Stimulated activated naive CD8-positive, alpha-beta T cell treated with anti-CD3 and anti-CD28 coated beads, Interleukin-15, Interleukin-2, amounts not matched to agents 100 U/mL and 50 U/mL, for 24 hours (primary cell): ENCODE results near the gene CELSR1.
"Not testable (repeated sequence)": the region's sequence is repeated elsewhere in the genome, so short reads cannot be mapped to it uniquely, and the experiment has no call there.

ENCODE experiments used
- ATAC-seq: fragments of 150-1000 bp; cut with Tn5 transposase; one replicate; pipeline ENCODE4 v1.10.0; 2021
- DNase-seq: peaks from one replicate; pipeline ENCODE4 v3.0.0; 2021

CELSR1 gene

GRCh38 chr22:46481386-46481785, 56.0 kb downstream of the CELSR1 start:
- DNase-seq (no peak), ATAC-seq (no peak)

DNA sequence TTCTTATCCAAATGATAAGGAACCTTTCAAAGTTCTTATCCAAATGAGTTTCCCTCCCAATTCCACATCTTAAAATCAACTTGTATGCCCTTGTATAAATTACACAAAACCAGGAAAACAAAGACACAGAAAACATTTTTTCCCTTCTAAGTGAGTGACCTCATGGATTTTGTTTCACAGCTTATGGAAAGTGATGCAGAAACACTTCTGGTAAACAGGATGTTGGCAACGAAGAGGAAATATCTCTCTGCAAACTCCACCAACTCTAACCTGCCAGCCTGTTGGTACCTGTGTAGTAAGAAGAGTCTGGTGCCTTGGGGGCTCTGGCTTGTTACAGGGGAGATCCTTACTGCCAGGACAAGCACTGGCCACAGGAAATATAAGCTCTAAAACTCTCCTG, 57.0 kb downstream of the CELSR1 start:
- ATAC-seq (no peak), DNase-seq (no peak)

DNA sequence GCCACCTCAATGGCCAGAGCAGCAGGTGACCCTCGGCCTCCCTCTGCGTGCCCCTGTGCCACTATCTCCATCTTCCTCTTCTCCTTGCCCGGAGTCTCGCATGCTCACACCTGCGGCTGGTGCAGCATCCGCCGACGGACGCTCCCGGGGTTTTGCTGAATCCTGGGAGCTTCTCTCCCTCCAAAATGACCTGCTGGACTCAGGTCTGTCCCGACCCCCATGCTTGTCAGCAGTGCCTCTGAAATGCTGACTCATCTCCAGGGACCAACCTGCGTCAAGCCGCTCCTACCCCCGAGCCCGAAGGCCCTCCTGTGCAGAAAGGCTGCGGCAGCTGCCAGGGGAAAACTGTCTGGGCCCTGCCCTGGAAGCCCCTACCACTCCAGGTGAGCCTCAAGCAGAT, 58.4 kb downstream of the CELSR1 start:
- ATAC-seq = no peak
- DNase-seq = no peak

DNA sequence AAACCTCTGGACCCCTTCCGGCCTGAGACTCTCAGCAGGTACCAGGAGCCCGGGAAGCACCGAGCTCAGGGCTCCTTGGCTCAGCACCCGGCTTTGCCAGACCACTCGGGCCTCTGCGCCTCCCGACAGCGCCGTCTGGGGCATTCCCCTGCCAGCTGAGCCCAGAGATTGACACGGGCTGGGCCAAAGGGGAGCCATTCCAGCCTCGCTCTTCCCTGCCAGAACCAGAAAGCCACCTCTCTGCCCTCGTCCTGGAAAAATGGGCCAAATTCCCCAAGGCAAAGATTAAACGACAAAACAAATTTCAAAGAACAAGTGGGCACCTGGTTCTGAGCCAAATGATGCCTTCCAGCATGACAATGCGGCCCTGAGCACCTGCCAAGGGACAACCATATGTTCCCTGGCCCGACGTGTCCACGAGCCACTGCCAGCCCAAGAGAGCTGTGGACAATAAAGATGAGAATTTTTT, 59.3 kb downstream of the CELSR1 start:
- DNase-seq (no peak), ATAC-seq (no peak)

DNA sequence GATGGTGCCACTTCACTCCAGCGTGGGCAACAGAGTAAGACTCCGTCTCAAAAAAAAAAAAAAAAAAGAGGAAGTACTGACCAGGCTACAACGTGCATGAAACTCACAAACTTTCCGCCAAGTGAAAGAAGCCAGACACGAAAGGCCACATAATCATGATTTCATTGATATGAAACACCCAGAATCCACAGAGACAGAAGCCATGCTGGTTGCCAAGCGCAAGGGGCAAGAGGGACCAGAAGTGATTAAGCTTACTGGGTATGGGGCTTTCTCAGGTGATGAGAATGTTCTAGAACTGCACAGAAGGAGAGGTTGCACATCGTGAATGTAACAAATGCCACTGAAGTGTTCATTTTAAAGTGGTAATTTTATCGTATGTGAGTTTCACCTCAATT, 60.9 kb downstream of the CELSR1 start:
- no peak for ATAC-seq
- no peak for DNase-seq

GRCh38 chr22:46473896-46474557, 63.4 kb downstream of the CELSR1 start:
- no peak for DNase-seq
- ATAC-seq = no peak

- DNase-seq (no peak), ATAC-seq (no peak)
Observed at GRCh38 chr22:46473021-46473779, 64.2 kb downstream of the CELSR1 start.

DNA sequence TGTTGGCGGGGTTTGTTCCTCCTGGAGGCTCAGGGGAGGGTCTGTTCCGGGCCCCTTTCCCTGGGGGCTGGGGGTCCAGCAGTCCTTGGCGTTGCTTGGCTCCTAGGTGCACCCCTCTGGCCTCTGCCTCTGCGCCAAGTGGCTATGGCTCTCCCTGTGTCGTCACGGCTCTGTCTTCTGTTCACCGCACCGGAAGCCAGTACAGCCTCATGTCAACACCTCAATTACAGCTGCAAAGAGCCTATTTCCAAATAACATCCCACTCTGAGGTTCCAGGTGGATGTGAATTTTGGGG, 64.8 kb downstream of the CELSR1 start:
- no peak for ATAC-seq
- no peak for DNase-seq

DNA sequence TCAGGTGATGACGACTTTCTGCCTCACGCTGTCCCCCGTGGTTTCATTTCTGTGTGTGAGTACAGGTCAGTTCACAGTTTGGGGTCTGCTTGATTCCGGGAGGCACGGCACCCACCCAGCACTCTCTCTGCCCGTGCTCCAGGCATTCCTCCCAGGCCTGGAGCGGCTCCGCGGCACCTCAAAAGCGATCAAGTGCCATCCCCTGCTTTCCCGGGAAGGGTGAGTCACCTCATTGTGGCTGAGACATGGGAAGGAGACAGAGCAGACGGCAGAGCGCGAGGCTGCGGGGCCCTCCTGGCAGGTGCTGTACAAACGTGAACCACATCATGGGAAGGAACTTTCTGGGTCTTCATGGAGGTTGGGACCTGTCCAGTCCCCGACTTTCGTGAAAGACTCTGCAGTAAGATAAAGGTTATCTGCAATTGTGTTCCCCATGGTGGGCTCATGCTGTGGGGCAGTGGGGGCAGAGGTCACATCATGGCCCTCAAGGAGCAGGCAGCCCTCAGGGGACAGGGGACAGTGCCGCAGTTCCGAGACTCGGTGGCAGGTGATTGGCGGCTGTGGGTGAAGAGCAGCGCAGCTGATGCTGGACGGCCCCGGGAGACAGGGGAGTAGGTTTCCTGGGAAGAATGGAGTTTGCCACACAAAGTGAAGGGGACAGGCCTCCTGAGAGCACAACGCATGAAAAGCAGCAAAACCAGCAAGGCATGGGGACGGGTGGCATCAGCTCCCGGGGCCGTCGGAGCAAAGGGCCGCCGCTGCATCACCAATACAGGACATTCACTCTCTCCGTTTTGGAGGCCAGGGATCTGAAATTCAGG, 65.3 kb downstream of the CELSR1 start:
- ATAC-seq (no peak), DNase-seq (no peak)

GRCh38 chr22:46471330-46471729, 66.1 kb downstream of the CELSR1 start:
- not testable (repeated sequence) for DNase-seq, ATAC-seq

DNA sequence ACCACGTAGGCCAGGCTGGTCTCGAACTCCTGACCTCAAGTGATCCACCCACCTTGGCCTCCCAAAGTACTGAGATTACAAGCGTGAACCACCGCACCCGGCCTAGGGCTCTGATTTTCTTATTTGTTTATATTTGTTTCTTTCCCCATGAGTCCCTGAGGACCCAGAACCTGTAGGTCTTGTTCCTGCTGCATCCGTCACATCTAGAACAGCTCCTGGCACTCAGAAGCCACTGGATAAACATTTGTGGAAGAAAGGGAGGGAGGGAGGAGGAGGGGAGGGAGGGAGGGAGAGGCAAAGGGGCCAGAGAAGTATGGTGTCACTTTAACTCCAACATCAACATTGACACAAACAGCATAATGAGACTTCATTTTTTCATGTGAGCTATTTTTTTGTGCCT, 67.7 kb downstream of the CELSR1 start:
- DNase-seq (no peak), ATAC-seq (no peak)

- DNase-seq = no peak
- no peak for ATAC-seq
Observed at GRCh38 chr22:46467006-46467405, 70.4 kb downstream of the CELSR1 start.

- no peak for DNase-seq
- no peak for ATAC-seq
Observed at GRCh38 chr22:46466255-46466676, 71.2 kb downstream of the CELSR1 start.

- DNase-seq (no peak), ATAC-seq (no peak)
Observed at GRCh38 chr22:46465793-46466192, 71.6 kb downstream of the CELSR1 start.

GRCh38 chr22:46465345-46465720, 72.1 kb downstream of the CELSR1 start:
- ATAC-seq = no peak

DNA sequence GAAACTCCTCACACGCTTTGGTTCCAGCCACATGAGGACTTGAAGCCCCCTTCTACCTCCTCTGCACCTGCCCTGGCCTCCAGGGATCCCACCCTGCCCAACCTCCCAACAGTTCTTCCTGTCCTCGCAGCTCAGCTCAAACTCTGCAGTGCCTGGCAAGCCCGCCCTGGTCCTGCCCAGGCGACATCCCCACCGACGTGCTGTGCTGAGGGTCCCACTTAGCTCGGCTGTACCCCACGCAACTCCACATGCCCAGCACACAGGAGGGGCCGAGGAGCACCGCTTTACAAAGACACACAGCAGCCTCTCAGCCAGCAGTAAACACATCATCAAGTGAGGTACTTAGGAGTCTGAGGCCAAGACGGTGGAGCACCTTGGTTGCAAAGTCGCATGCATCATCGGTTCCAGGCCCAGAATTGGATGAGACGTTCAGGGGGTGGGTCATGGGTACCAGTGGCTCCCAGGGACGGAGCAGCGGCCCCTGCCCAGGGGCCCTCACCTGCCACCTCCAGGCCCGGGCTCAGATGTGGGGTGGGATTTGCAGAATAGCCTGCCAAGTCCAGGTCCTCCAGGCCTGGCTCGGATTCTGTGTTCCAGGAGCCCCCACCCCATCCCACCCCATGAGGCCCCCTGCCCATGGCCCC, 72.6 kb downstream of the CELSR1 start:
- DNase-seq (no peak), ATAC-seq (no peak)

More at GRCh38 chr22:46465345-46465720, 72.1 kb downstream of the CELSR1 start:
- no peak for DNase-seq

GRCh38 chr22:46464296-46464695, 73.1 kb downstream of the CELSR1 start:
- DNase-seq = no peak
- no peak for ATAC-seq

- DNase-seq = no peak
Observed at GRCh38 chr22:46463435-46464227, 73.8 kb downstream of the CELSR1 start.

DNA sequence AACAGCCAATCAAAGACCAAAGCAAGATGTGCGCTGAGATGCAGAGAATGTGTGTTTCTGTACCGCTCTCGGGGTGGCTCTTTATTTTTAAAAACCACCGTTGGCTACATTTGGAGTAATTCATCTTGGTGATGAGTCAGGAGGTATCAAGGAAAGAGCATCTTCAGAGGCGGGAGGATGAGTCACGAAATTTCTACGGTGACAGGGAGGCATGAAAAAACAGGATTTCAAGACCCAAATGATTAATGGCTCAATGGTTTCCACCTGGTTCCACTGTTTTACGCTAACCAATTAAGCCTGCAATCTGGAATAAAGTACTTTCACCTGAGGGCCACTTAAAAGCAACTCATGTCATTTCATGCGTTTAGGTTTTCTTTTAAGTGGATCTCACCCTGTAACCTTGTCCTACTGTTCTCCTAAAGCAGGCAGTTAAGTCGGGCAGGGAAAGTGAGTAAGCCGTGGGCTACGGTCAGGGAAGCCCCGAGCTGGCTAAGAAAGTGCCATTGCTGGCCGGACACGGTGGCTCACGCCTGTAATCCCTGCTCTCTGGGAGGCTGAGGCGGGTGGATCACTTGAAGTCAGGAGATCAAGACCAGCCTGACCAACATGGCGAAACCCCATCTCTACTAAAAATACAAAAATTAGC, 74.6 kb downstream of the CELSR1 start:
- ATAC-seq = no peak
- no peak for DNase-seq

More at GRCh38 chr22:46463435-46464227, 73.8 kb downstream of the CELSR1 start:
- no peak for ATAC-seq

- ATAC-seq (no peak), DNase-seq (no peak)
Observed at GRCh38 chr22:46461566-46462180, 75.7 kb downstream of the CELSR1 start.

- DNase-seq = no peak
- no peak for ATAC-seq
Observed at GRCh38 chr22:46460857-46461256, 76.6 kb downstream of the CELSR1 start.
